Neural cell (in vitro differentiated cells): ENCODE results near the gene KMT2B. TPM values are rescaled to one million over a fixed set of nuclear protein-coding genes. Genes with fewer than 3 reads are reported as not detected.

ENCODE experiments used
- H2AFZ ChIP-seq: fragments of 200-600, 300-800 bp; sonication (generic), shearing (Covaris generic); 2 replicates; pipeline ENCODE4 v1.6.0; 2014; ENCODE audit warnings: low read depth, mild to moderate bottlenecking, antibody characterized with exemption, low read length, moderate library complexity
- H3F3A ChIP-seq: fragments of 200-600 bp; shearing (Covaris generic); 2 replicates; pipeline ENCODE4 v1.6.1; 2016; ENCODE audit warnings: mild to moderate bottlenecking, moderate library complexity, mixed read lengths, antibody characterized with exemption, low read length; ENCODE audit not compliant: insufficient read depth, poor library complexity, severe bottlenecking
- H3K27ac ChIP-seq: fragments of 200-600, 300-800 bp; sonication (generic), shearing (Covaris generic); 2 replicates; pipeline ENCODE4 v1.5.1; 2014; ENCODE audit warnings: mild to moderate bottlenecking, low read length, moderate library complexity
- H3K27me3 ChIP-seq: fragments of 300-800, 200-600 bp; sonication (generic), shearing (Covaris generic); 2 replicates; pipeline ENCODE4 v1.6.0; 2014; ENCODE audit warnings: mild to moderate bottlenecking, low read depth, low read length, moderate library complexity; ENCODE audit not compliant: insufficient read depth
- H3K36me3 ChIP-seq: fragments of 300-800, 200-600 bp; sonication (generic), shearing (Covaris generic); 2 replicates; pipeline ENCODE4 v1.5.1; 2014; ENCODE audit warnings: mild to moderate bottlenecking, antibody characterized with exemption, low read length, moderate library complexity; ENCODE audit not compliant: insufficient read depth
- H3K4me2 ChIP-seq: fragments of 300-800, 200-600 bp; sonication (generic), shearing (Covaris generic); 2 replicates; pipeline ENCODE4 v1.6.0; 2014; ENCODE audit warnings: mild to moderate bottlenecking, low read length
- H3K4me3 ChIP-seq: fragments of 300-800, 200-600 bp; sonication (generic), shearing (Covaris generic); 2 replicates; pipeline ENCODE4 v1.5.1; 2014; ENCODE audit warnings: mild to moderate bottlenecking, low read length, moderate library complexity
- H3K79me2 ChIP-seq: fragments of 200-600 bp; shearing (Covaris generic); replicated peaks from 2 replicates; pipeline ENCODE4 v1.6.0; 2014; ENCODE audit warnings: mild to moderate bottlenecking, low read length, moderate library complexity; ENCODE audit not compliant: insufficient read depth
- H3K9ac ChIP-seq: fragments of 300-800, 200-600 bp; sonication (generic), shearing (Covaris generic); 2 replicates; pipeline ENCODE4 v1.6.1; 2016; ENCODE audit warnings: mild to moderate bottlenecking, low read length, mixed read lengths
- H3K9me2 ChIP-seq: fragments of 200-600 bp; shearing (Covaris generic); 2 replicates; pipeline ENCODE4 v1.6.1; 2016; ENCODE audit warnings: mild to moderate bottlenecking, low read length, mixed read lengths; ENCODE audit not compliant: insufficient read depth
- H3K9me3 ChIP-seq: fragments of 200-600, 300-800 bp; sonication (generic), shearing (Covaris generic); 2 replicates; pipeline ENCODE4 v1.6.1; 2016; ENCODE audit warnings: mild to moderate bottlenecking, mixed run types, low read length, moderate library complexity, mixed read lengths
- H4K20me1 ChIP-seq: fragments of 200-600 bp; shearing (Covaris generic); 2 replicates; pipeline ENCODE4 v1.6.1; 2016; ENCODE audit warnings: mild to moderate bottlenecking, mixed run types; ENCODE audit not compliant: insufficient read depth
- CTCF ChIP-seq: fragments of 450-650 bp; IDR thresholded peaks from 2 replicates; pipeline ENCODE4 v1.5.1; 2014; ENCODE audit warnings: antibody characterized with exemption, mild to moderate bottlenecking, moderate library complexity; ENCODE audit not compliant: poor library complexity, severe bottlenecking
- EP300 ChIP-seq: fragments of 450-650 bp; conservative IDR thresholded peaks from 2 replicates; pipeline ENCODE4 v1.6.1; 2014; ENCODE audit warnings: antibody characterized with exemption, mild to moderate bottlenecking, moderate library complexity; ENCODE audit not compliant: poor library complexity, severe bottlenecking
- EZH2 ChIP-seq: fragments of 200-600, 300-800 bp; shearing (Covaris generic), sonication (generic); IDR thresholded peaks from 2 replicates; pipeline ENCODE4 v1.6.1; 2014; ENCODE audit warnings: antibody characterized with exemption, low read length, borderline replicate concordance, mild to moderate bottlenecking; ENCODE audit not compliant: insufficient read depth, poor library complexity, severe bottlenecking
- MXI1 ChIP-seq: fragments of 450-650 bp; conservative IDR thresholded peaks from 2 replicates; pipeline ENCODE4 v1.6.1; 2014; ENCODE audit warnings: antibody characterized with exemption, mild to moderate bottlenecking; ENCODE audit not compliant: poor library complexity, severe bottlenecking
- POLR2AphosphoS5 ChIP-seq: IDR thresholded peaks from 2 replicates; pipeline ENCODE4 v1.6.1; 2012
- RAD21 ChIP-seq: fragments of 450-650 bp; conservative IDR thresholded peaks from 2 replicates; pipeline ENCODE4 v1.6.1; 2014; ENCODE audit warnings: antibody characterized with exemption, mild to moderate bottlenecking, moderate library complexity
- SMC3 ChIP-seq: fragments of 450-650 bp; conservative IDR thresholded peaks from 2 replicates; pipeline ENCODE4 v1.6.1; 2014; ENCODE audit warnings: antibody characterized with exemption, mild to moderate bottlenecking, moderate library complexity; ENCODE audit not compliant: poor library complexity
- TAF1 ChIP-seq: IDR thresholded peaks from 2 replicates; pipeline ENCODE4 v1.6.1; 2012; ENCODE audit warnings: low read depth
- polyA plus RNA-seq: library from polyadenylated mRNA; depleted of rRNA; stranded (reverse); fragments of >200 nt; gene quantifications from 2 replicates; pipeline ENCODE4 v1.2.3, GENCODE V29; 2014
- TF ChIP-seq, protein P1 (sequence below): IDR thresholded peaks from 2 replicates; pipeline ENCODE4 v1.6.1; 2012; ENCODE audit warnings: borderline replicate concordance

KMT2B gene
- polyA plus RNA-seq, 1 donor from 2014 or later = 15.8 TPM

GRCh38 chr19:35720648-35721047 lies 2.8 kb downstream of the KMT2B start:
- Histone ChIP-seq H3K4me3 (no peak overlapping the region), H3K27me3 (no peaks in the 10 kb centered on the region), H3K9ac (no peak overlapping the region), H3K79me2 (peaks cover 22% of the 10 kb centered on the region), H3K9me3 (no peaks in the 10 kb centered on the region), H3K36me3 (no peaks in the 10 kb centered on the region), H4K20me1 (no peaks in the 10 kb centered on the region), H3K9me2 (no peaks in the 10 kb centered on the region), H3F3A (no peaks in the 10 kb centered on the region), H2AFZ (no peak overlapping the region), H3K4me2 (no peak overlapping the region), H3K27ac (no peak overlapping the region)
- TF ChIP-seq EP300 (no peak), SMC3 (no peak), RAD21 (no peak), MXI1 (no peak), CTCF (no peak)
- TF ChIP-seq, protein P1, sequence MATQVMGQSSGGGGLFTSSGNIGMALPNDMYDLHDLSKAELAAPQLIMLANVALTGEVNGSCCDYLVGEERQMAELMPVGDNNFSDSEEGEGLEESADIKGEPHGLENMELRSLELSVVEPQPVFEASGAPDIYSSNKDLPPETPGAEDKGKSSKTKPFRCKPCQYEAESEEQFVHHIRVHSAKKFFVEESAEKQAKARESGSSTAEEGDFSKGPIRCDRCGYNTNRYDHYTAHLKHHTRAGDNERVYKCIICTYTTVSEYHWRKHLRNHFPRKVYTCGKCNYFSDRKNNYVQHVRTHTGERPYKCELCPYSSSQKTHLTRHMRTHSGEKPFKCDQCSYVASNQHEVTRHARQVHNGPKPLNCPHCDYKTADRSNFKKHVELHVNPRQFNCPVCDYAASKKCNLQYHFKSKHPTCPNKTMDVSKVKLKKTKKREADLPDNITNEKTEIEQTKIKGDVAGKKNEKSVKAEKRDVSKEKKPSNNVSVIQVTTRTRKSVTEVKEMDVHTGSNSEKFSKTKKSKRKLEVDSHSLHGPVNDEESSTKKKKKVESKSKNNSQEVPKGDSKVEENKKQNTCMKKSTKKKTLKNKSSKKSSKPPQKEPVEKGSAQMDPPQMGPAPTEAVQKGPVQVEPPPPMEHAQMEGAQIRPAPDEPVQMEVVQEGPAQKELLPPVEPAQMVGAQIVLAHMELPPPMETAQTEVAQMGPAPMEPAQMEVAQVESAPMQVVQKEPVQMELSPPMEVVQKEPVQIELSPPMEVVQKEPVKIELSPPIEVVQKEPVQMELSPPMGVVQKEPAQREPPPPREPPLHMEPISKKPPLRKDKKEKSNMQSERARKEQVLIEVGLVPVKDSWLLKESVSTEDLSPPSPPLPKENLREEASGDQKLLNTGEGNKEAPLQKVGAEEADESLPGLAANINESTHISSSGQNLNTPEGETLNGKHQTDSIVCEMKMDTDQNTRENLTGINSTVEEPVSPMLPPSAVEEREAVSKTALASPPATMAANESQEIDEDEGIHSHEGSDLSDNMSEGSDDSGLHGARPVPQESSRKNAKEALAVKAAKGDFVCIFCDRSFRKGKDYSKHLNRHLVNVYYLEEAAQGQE = no peak

DNA sequence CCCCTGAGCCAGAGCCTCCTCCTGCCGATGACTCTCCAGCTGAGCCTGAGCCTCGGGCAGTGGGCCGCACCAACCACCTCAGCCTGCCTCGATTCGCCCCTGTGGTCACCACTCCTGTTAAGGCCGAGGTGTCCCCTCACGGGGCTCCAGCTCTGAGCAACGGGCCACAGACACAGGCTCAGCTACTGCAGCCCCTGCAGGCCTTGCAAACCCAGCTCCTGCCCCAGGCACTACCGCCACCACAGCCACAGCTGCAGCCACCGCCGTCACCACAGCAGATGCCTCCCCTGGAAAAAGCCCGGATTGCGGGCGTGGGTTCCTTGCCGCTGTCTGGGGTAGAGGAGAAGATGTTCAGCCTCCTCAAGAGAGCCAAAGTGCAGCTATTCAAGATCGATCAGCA lies 3.6 kb downstream of the KMT2B start:
- Histone ChIP-seq H3K27me3 (no peaks in the 10 kb centered on the region), H2AFZ (no peak overlapping the region), H3K9me2 (no peaks in the 10 kb centered on the region), H3K4me2 (no peak overlapping the region), H4K20me1 (no peaks in the 10 kb centered on the region), H3K9ac (no peak overlapping the region), H3K4me3 (no peak overlapping the region), H3K9me3 (no peaks in the 10 kb centered on the region), H3F3A (no peaks in the 10 kb centered on the region), H3K36me3 (no peaks in the 10 kb centered on the region), H3K27ac (no peak overlapping the region), H3K79me2 (peaks cover 22% of the 10 kb centered on the region)
- no peak for TF ChIP-seq EZH2
- no peak for TF ChIP-seq CTCF
- TF ChIP-seq SMC3 = no peak
- TF ChIP-seq, protein P1 = no peak
- TF ChIP-seq POLR2AphosphoS5 = no peak
- no peak for TF ChIP-seq RAD21
- TF ChIP-seq EP300 = no peak
- TF ChIP-seq MXI1 = no peak
- TF ChIP-seq TAF1 = no peak
